GM12873 (cell line): ENCODE data around the gene CAMSAP3.

ENCODE experiments used
- TF ChIP-seq, protein P1 (sequence below): IDR thresholded peaks from 2 replicates; pipeline ENCODE4 v1.5.1; 2012; ENCODE audit warnings: low read depth, mild to moderate bottlenecking, moderate library complexity, low read length, control low read depth; ENCODE audit not compliant: insufficient read depth; ENCODE audit errors: missing control alignments

Gene CAMSAP3

DNA sequence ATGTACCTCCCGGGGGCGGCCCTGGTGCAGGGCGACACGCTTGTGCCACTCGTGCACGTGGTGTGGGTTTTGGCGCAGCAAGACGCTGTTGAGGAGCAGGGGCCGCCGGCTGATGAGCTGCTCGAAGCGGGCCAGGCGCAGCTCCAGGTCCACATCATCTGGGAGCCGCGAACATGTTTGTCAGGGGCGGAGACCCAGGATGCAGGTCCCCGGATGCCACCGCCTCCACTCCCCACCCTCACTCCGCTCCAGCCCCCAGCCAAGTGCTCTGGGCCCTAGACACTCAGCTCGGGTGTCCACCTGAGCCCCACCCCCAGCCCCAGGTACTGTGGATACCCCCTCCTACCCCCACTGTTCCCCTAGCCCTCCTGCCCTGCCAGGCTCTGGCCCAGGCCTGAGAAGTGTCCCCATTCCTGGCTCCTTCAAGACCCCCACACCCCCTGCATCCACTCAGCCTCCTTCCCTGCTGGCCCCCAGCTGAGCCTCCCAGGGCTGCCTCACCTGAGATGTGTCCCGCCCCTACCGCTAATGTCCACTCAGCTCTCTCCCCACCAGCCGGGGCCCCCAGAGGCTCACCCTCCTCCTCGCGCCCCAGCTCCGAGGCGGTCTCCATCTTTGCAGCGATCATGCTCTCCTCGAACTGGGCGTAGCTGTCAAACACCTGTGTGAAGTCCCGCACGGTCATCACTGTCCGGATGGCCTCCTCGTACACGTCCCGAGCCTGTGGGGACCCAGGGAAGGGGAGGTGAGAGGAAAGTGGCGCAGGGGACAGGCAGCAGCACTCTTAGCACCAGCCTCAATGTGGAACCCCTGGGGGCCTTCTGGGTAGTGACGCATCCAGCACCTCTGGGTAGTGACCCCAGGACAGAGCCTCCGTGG is 28.3 kb downstream of the CAMSAP3 start:
- TF ChIP-seq, protein P1, sequence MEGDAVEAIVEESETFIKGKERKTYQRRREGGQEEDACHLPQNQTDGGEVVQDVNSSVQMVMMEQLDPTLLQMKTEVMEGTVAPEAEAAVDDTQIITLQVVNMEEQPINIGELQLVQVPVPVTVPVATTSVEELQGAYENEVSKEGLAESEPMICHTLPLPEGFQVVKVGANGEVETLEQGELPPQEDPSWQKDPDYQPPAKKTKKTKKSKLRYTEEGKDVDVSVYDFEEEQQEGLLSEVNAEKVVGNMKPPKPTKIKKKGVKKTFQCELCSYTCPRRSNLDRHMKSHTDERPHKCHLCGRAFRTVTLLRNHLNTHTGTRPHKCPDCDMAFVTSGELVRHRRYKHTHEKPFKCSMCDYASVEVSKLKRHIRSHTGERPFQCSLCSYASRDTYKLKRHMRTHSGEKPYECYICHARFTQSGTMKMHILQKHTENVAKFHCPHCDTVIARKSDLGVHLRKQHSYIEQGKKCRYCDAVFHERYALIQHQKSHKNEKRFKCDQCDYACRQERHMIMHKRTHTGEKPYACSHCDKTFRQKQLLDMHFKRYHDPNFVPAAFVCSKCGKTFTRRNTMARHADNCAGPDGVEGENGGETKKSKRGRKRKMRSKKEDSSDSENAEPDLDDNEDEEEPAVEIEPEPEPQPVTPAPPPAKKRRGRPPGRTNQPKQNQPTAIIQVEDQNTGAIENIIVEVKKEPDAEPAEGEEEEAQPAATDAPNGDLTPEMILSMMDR = no peak

DNA sequence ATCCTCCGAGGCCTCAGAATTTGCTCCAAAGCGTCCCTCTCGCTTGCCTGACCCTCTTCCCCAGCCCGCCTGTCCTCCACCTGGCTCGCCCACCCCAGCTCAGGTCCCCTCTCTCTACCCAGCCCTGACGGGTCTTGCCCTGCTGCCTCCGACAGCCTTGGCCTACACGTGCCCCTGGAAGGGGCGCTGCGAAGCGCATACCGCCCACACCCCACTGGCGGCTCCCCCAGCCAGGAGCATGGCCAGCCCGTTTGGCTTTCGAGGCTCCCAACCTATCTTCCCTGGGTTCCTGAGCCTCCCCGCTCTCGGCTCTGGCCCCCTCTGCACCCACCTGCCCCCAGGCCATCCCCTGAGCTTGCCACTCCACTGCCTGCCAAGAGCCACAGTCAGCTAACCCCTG is 29.1 kb downstream of the CAMSAP3 start:
- TF ChIP-seq, protein P1 = no peak

DNA sequence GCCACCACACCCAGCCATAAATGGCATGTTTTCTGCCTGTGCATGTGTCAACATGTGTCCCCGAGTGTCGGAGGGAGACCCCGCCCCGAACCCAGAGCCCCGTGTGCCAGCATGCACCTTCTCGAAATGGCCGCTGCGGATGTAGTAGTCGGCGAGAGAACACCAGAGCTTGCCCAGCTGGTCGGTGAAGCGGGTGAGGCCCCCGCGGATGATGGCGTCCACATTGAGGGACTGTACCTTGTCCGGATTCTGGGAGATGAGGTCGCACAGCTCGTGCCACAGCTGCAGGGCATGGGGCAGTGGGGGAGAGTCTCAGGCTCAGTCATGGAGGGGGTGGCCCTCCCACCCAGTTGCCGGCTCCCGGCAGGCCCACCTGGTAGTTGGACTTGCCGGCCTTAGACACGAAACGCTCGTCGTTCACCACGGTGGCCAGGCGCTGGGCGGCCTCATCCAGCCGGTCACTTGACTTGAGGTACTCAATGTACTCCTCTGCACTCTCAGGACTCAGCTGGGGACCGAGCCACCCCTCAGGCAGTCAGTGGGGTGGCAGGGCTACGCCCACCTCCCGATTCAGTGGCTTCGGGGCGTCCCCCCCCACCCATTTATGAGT is 30.2 kb downstream of the CAMSAP3 start:
- TF ChIP-seq, protein P1 = no peak

DNA sequence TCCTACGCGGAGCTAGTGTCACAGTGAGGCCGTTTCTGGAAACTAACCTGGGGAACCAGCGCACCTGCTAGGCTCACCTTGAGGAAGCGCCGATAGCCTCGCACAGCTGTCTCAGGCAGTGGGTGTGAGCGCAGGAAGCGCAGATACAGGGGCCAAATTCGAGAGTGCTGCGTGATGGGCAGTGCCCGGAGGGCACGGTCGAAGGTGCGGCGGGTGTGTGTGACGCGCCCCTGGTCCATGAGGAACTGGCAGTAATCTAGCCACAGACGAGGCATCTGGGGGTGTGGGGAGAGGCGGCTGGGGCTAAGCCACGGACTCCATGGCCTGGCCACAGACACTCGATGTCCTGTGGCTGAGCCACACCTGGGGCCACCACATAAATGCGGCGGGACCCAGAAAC is 31.5 kb downstream of the CAMSAP3 start:
- TF ChIP-seq, protein P1 = no peak

DNA sequence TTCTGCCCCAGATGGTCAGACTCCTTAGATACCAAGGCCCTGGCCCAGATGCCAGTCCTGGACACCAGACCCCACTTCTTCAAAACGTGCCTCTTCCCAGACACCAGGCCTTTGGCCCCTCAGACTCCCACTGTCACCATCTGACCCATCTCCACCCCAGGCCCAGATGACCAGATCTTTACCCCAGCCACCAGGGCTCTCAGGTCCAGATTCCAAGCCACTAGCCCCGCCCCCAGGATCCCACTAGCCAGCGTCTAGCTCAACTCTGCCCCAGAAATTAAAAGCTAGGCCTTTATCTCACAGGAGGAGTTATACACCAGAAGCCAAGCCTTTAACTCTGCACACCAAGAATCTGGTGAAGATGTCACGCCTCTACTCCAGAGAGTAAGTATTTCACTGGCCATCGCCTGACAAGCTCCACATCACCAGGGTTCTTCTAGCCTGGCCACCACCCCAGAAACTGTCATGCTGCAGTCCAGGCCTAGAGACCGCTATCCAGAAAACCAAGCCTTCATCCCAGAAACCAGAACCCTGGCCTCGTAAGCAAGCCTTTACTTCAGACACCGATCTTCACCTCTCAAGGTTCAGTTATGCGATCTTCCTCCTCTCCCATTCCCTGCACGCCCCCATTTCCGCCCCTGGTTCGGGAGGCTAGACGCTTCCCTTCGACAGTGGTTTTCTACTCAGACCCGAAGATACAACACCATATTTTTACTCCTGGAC is 33.1 kb downstream of the CAMSAP3 start:
- TF ChIP-seq, protein P1 = no peak

DNA sequence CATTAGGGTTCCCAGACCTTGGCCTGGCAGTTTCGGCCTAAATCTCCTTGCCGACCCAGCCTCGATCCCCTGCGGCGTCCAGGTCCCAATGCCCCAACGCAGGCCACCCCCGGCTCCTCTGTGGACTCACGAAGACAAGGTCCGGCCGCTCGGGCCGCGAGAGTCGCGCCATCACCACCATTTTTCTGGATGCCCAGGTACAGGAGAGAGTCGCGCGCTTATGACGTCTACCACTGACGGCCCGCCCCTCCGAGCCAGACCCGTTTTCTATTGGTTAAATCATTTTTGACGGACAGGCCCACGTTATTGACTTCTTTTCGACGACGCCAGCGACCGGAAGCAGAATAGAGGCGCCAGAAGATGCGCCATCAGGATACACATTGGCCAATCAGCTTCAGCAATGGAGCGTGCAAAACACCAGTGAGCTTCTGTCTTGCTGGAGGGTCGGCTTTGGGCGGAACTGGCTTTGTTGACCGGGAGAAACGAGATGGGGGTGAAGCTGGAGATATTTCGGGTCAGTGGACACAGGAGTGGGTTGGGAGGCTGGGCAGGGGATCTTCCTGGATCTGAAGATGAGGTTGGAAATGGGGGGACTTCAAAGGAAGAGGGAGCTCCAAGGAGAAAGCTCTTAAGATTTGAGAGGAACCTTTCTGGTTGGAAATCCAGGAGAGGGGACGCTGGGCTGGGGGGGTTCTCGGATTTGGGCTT is 33.8 kb downstream of the CAMSAP3 start, which contains the start of the genes PET100 and XAB2:
Gene PET100 (plus strand): TSS at position 447 of the 708 bp plus-strand sequence. CDS start 41 bp downstream, at position 488.
Gene XAB2 (minus strand): TSS at position 199 of the 708 bp plus-strand sequence. CDS start 18 bp downstream, at position 181.
- TF ChIP-seq, protein P1 = no peak
